Transverse colon (tissue), 4 donors: ENCODE results near the gene LRP3.

ENCODE experiments used
- CTCF ChIP-seq, 5 experiments: fragments of 200-600 bp in 3 of 5; fragments of 450-650 bp in 2 of 5; sonication (generic) in 3 of 5; IDR thresholded peaks; 1 replicate in 2 of 5; 2 replicates in 3 of 5; pipeline ENCODE4 v1.5.1; 2016 to 2017; ENCODE audit warnings: antibody characterized with exemption in 5 of 5, inconsistent platforms in 3 of 5, mild to moderate bottlenecking in 2 of 5, moderate library complexity in 1 of 5
- EP300 ChIP-seq: sonication (generic); formaldehyde crosslinking; IDR thresholded peaks from one replicate; pipeline ENCODE4 v1.6.1; 2017; ENCODE audit warnings: antibody characterized with exemption, low read depth
- POLR2A ChIP-seq: fragments of 450-650 bp; IDR thresholded peaks from one replicate; pipeline ENCODE4 v1.6.1; 2016; ENCODE audit warnings: antibody characterized with exemption, mild to moderate bottlenecking, moderate library complexity
- POLR2AphosphoS5 ChIP-seq, 3 donors: sonication (generic); formaldehyde crosslinking; IDR thresholded peaks; one replicate each; pipeline ENCODE4 v1.6.1; 2016; ENCODE audit warnings: antibody characterized with exemption in 3 of 3

GRCh38 chr19:33167438-33167837 is 26.7 kb upstream of the LRP3 start:
- TF ChIP-seq EP300 (no peak), CTCF (IDR thresholded peaks at IDR 0.05) (no peak), POLR2A (no peak), POLR2AphosphoS5 (IDR thresholded peaks at IDR 0.05) (no peak)
